HG02884 (cell line): ENCODE measurements around the gene GMDS.

Experiments
- ATAC-seq: cut with Tn5 transposase; IDR thresholded peaks from one replicate; pipeline ENCODE4 v1.9.1; 2021; ENCODE audit warnings: mild to moderate bottlenecking, moderate library complexity; ENCODE audit not compliant: unreplicated experiment

GMDS gene

DNA sequence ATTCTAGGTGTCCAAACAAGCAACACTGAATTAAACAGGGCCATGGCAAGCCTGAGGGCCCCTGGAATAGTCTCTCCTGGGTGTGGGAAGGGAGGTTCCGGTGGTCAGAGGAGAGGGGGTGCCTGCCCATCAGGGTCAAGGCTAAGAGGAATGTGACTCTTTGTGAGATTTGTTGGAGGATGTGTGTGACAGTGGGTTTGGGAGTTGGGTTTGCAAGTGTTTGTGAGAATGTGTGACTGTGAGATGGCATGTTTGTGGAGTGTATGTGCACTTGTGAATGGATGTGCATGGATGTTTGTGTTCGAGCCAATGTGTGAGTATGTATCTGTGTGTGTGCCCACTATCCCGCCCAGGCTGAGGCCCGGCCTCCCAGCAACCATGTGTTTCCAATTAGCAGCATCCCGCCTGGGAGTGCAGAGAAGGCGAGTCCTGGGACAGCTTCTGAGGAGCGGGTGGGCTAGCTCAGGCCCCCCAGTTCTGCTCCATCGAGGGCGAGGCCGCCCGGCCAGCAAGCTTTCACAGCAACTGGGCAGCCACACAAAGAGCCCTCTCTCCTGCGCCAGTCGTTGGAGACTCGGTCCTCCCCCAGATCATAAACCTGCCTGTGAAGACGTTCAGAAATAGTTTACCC lies 623.1 kb downstream of the GMDS start:
- no peak for ATAC-seq

DNA sequence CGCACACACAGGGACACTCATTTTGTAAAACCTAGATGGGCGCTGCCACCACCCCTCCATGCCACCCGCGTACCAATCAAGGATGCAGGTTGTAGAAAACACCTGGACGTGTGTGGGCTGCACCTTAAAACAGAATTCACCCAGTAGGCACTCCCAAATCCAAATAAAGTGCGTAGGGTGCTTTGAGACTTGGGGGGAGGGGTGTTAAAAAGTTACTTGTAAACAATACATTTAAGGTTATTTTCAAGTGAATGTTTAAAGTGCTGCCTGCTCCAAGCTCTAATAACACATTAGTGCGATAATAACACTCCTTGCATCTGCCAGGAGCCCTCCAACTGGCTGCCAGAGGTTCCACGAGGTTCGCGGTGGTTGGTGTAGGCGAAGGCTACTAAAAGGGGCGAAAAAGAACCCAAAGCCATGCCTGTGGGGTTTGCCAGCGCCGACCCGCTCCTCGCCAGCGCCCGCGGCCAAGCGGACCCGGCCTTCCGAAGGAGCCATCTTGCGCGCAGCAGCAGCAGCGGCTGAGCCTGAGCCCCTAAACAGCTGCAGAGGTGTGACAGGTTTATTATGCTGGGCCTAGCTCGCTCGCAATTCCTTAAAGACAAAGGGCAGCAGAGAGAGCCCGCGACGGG lies 624.2 kb downstream of the GMDS start:
- ATAC-seq: no peak

DNA sequence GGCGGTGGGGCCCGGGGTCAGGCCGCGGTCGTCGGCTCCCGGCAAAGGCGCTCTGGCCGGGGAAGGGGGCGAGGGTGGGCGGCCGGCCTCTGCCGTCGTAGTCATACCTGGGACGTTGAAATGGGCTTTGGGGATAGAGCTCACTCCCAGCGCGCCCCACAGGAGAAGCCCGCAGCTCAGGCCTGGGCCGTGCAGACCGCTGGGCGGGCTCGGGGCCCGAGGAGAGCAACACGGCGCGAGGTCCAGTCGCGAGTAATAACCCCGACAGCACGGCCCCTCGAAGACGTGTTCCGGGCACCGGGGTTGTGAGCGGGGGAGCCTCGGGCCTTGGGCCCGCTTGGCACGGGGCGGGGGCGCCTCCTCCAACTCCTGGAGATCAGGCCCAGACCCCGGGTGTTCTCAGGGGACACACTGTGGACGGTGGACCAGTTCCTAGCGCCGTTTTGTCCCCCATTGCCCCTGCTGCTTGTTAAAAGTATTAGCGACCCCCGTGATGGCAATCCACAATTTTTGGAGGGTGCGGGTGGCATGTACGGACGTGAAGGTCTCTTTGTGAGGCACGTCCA lies 624.8 kb downstream of the GMDS start:
- ATAC-seq: no peak

DNA sequence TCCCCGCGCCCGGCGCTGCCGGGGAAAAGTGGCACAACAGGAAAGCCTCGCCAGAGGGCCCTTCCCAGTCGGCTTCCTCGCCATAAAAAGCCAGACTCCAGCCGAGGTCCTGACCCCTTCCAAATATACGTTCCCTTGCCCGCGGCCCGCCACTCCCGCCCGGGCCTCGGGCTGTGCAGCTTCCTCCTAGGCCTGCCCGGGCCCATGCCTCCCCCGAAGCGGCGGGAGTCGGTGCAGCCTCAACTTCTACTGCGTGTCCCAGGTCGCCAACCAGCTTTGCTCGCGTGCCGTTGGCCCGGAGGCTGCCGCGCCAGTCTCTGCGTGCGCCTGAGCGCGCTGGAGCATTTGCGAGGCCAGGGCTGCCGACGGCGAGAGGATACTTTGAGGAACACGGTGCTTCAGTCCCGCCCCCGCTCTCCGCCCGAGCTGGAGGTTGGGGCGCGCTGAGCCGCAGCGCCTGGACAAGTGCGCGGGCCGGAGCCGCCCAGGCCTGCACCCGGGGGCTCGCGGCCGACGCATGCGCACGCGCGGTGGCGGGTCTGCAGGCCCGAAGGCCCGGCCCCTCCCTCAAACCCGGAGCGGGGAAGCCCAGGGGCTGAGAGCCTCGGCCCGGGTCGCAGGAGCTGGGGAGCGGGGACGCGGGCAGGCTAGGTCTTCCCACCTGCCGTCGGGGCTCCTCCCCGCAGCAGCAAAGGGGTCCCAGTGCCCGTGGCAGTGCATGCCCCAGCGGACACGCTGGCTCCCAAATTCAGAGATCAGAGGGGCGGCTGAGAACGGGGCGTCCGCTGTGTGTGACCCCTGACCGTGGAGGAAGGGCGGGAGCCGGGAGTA lies 625.5 kb downstream of the GMDS start:
- ATAC-seq: no peak

GRCh38 chr6:1619098-1619672 lies 626.2 kb downstream of the GMDS start:
- ATAC-seq: no peak

DNA sequence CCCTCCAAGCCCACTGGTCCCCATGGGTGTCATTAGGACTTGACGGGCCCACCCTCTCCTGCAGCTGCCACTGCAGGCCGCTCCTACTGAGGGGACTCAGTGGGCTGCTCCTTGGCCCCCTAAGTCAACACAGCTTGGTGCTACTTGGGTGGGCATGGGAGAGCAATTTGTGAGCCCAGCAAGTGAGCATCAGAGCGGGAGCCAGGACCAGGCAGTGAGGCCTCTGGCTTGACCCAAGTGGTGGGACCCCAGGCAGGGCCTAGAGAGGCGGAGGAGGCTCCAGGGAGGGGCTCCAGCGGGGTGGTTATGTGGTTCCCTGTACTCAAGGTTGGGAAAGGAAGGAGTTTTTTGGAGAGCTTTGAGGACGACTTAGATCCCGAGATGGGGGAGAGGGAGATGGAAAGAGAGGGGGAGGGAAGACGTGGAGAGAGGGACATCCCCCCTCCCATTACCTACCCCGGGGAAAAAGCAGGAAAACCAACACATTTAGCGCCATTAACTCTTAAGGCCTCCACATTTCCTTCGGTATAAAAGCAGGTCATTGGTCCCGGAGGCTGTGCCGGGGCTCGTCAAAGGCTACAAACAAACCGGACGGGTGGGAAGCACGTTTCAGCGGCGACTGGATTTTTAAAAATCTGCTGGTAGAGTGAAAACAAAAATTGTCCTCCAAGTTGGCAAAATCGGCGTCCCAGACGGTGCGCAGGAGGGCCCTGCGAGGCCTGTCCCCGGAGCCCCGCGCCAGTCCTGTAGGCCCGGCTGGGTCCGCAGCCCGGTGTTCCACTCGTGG lies 626.9 kb downstream of the GMDS start:
- no peak for ATAC-seq

DNA sequence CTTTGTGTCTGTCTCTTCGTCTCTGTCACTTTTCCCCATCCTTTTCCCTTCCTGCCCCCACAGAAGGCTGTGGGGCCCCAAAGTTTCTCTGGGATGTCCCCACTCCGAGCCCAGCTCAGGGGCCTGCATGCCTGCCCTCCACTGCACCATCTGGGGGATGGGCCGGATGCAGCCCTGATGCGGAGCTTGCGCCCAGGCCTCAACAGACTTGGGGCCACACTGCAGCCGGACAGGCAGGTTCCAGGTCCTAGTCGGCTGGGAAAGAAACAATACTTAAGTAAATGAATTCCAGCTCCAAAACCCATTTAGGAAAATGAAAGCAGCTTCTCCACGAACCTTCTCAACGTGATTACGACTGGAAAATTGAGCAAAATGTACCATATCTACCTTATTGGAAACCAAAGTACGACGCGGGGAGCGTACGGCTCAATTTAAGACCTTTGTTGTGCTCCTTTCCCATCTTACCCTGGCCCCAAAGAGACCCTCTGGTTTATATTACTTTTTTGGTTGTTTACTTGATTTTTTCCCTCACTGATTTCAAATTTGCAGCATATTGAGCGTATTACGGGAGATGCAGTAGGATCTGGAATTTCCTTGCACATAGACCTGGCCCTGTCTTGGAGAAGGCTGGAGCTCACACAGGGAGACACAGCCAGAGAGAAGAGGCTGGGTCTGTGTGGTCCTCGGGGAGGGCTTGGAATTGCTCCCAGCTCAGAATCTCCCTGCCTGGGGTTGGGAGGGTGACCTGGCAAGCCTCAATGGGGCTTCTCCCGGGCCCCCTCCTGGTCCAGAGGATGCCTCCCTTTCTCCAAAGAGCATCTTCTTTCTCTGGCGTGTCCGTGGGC lies 627.7 kb downstream of the GMDS start:
- no peak for ATAC-seq

DNA sequence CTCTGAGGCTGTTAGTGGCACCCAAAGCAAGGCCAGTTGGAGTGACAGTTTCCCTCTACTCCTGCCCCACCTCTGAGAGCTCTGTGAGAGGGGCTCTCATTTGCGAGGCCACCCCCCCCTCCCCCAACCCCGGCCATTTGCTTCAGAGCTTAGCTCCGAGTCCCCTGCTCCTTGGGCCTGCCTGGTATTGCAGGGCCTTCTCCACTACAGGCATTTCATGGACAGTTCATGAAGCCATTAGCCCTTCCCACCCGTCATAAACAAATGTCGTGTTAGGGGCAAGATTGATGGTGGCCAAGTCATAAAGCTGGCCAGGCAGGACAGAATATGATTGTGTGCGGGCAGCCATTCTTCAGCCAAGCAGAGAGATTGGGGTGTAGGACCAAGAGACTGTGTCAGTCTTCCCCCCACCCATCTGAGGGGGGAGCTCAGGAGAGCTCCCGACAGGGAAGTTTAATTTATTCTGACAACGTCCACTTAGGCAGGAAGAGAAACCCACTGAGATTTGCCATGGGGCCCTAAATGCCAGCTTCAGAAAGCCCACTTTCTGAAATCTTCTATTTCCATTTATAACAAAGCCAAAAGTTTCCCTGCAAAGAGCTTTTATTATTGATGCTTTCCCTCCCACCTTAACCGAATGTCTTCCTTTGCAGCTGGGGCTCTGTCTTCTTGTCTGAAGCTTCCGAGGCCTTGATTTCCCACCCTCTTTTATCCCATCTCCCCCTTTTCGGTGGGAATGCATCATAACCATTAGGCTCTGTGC lies 628.5 kb downstream of the GMDS start:
- no peak for ATAC-seq

- ATAC-seq: no peak
These were observed 629.5 kb downstream of the GMDS start for GRCh38 chr6:1615853-1616420.

- no peak for ATAC-seq
These were observed 630.1 kb downstream of the GMDS start for GRCh38 chr6:1615151-1615852.

- ATAC-seq: no peak
These were observed 630.8 kb downstream of the GMDS start for GRCh38 chr6:1614448-1615150.

DNA sequence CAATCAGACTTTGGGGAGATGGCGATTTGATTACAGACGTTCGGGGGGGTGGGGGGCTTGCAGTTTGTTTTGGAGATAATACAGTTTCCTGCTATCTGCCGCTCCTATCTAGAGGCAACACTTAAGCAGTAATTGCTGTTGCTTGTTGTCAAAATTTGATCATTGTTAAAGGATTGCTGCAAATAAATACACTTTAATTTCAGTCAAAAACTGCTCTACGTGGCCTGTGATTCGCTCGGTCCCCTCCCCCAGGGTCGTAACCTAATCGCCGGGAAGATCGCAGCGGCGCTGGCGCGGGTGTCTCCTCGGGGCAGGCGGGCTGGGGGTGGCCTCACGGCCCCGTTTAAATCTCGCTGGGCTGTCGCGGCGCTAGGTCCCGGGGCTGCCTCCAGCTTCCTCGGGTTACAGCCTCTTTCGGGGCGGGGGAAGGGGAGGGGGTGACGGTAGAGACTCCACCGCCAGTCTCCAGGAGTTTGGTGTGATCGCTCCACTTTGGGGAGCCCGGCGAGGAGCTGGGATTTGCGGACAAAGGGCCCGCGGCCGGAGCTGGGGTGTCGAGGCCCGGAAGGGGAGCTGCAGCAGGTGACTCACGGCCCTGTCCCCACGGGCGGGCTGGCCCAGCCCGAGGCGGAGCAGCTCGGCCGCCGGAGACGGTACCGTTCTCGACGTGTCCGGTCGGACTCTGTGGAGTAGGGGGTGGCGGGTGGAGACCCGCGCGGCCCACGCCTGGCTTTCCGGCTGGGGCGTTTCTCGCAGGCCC lies 631.5 kb downstream of the GMDS start:
- no peak for ATAC-seq

DNA sequence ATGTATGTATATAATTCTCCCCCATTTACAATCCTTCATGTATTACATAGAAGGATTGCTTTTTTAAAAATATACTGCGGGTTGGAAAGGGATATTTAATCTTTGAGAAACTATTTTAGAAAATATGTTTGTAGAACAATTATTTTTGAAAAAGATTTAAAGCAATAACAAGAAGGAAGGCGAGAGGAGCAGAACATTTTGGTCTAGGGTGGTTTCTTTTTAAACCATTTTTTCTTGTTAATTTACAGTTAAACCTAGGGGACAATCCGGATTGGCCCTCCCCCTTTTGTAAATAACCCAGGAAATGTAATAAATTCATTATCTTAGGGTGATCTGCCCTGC lies 632.1 kb downstream of the GMDS start:
- ATAC-seq: no peak

GRCh38 chr6:1612974-1613306 lies 632.5 kb downstream of the GMDS start:
- ATAC-seq: no peak

DNA sequence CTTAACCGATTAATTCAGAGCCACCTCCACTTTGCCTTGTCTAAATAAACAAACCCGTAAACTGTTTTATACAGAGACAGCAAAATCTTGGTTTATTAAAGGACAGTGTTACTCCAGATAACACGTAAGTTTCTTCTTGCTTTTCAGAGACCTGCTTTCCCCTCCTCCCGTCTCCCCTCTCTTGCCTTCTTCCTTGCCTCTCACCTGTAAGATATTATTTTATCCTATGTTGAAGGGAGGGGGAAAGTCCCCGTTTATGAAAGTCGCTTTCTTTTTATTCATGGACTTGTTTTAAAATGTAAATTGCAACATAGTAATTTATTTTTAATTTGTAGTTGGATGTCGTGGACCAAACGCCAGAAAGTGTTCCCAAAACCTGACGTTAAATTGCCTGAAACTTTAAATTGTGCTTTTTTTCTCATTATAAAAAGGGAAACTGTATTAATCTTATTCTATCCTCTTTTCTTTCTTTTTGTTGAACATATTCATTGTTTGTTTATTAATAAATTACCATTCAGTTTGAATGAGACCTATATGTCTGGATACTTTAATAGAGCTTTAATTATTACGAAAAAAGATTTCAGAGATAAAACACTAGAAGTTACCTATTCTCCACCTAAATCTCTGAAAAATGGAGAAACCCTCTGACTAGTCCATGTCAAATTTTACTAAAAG lies 633.0 kb downstream of the GMDS start:
- ATAC-seq: no peak

DNA sequence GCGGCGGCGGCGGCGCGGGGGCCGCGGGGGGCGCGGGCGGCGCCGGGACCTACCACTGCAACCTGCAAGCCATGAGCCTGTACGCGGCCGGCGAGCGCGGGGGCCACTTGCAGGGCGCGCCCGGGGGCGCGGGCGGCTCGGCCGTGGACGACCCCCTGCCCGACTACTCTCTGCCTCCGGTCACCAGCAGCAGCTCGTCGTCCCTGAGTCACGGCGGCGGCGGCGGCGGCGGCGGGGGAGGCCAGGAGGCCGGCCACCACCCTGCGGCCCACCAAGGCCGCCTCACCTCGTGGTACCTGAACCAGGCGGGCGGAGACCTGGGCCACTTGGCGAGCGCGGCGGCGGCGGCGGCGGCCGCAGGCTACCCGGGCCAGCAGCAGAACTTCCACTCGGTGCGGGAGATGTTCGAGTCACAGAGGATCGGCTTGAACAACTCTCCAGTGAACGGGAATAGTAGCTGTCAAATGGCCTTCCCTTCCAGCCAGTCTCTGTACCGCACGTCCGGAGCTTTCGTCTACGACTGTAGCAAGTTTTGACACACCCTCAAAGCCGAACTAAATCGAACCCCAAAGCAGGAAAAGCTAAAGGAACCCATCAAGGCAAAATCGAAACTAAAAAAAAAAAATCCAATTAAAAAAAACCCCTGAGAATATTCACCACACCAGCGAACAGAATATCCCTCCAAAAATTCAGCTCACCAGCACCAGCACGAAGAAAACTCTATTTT lies 633.7 kb downstream of the GMDS start:
- ATAC-seq: no peak
